Nephron progenitor cell (in vitro differentiated cells): ENCODE results near the gene SRRM1.
"Not testable (repeated sequence)": the region's sequence is repeated elsewhere in the genome, so short reads cannot be mapped to it uniquely, and the experiment has no call there.

Experiments used
- DNase-seq: peaks from one replicate; pipeline ENCODE4 v3.0.0; 2021
- H3K27ac Mint-ChIP-seq: 2 replicates; pipeline ENCODE4 v1.8.0; 2021; ENCODE audit warnings: mild to moderate bottlenecking, moderate library complexity, mixed read lengths
- H3K27me3 Mint-ChIP-seq: 2 replicates; pipeline ENCODE4 v1.8.0; 2021; ENCODE audit warnings: mild to moderate bottlenecking, low read depth, mixed read lengths; ENCODE audit not compliant: poor library complexity
- H3K36me3 Mint-ChIP-seq: 2 replicates; pipeline ENCODE4 v1.8.0; 2021; ENCODE audit warnings: low read depth, mixed read lengths
- H3K4me1 Mint-ChIP-seq: 2 replicates; pipeline ENCODE4 v1.8.0; 2021; ENCODE audit warnings: mixed read lengths
- H3K4me3 Mint-ChIP-seq: 2 replicates; pipeline ENCODE4 v1.8.0; 2021; ENCODE audit warnings: mild to moderate bottlenecking, moderate library complexity, mixed read lengths
- H3K9me3 Mint-ChIP-seq: 2 replicates; pipeline ENCODE4 v1.8.0; 2021; ENCODE audit warnings: mild to moderate bottlenecking, moderate library complexity, mixed read lengths
- CTCF ChIP-seq: fragments of 200-600 bp; sonication (generic); IDR thresholded peaks from 2 replicates; pipeline ENCODE4 v1.5.0; 2021; ENCODE audit warnings: antibody characterized with exemption

The SRRM1 gene

GRCh38 chr1:24699628-24700027, 56.5 kb downstream of the SRRM1 start:
- H3K27ac Mint-ChIP-seq, result no peak overlapping the region
- TF ChIP-seq CTCF, result no peak
- H3K9me3 Mint-ChIP-seq, result peaks cover 5% of the 10 kb centered on the region
- peaks cover 15% of the 10 kb centered on the region for H3K27me3 Mint-ChIP-seq
- no peak for DNase-seq
- H3K36me3 Mint-ChIP-seq, result no peaks in the 10 kb centered on the region
- H3K4me1 Mint-ChIP-seq, result peaks cover 28% of the 10 kb centered on the region
- no peak overlapping the region for H3K4me3 Mint-ChIP-seq

GRCh38 chr1:24702511-24703293, 59.6 kb downstream of the SRRM1 start:
- Mint-ChIP-seq H3K36me3 (no peaks in the 10 kb centered on the region), H3K4me1 (peaks cover 37% of the 10 kb centered on the region), H3K9me3 (no peaks in the 10 kb centered on the region), H3K27ac (no peak overlapping the region), H3K4me3 (no peak overlapping the region), H3K27me3 (peaks cover 17% of the 10 kb centered on the region)
- no peak for DNase-seq
- no peak for TF ChIP-seq CTCF

- DNase-seq, result no peak
- Mint-ChIP-seq H3K36me3 (no peaks in the 10 kb centered on the region), H3K27me3 (peaks cover 17% of the 10 kb centered on the region), H3K9me3 (no peaks in the 10 kb centered on the region), H3K4me3 (peak overlapping the region; percentile 3), H3K4me1 (peaks cover 37% of the 10 kb centered on the region), H3K27ac (peak overlapping the region; percentile 69)
- no peak for TF ChIP-seq CTCF
Observed at GRCh38 chr1:24704411-24705259, 61.5 kb downstream of the SRRM1 start.

GRCh38 chr1:24705260-24706073, 62.4 kb downstream of the SRRM1 start:
- H3K36me3 Mint-ChIP-seq, result no peaks in the 10 kb centered on the region
- no peak for TF ChIP-seq CTCF
- H3K27me3 Mint-ChIP-seq, result peaks cover 13% of the 10 kb centered on the region
- peak overlapping the region; percentile 65 for H3K27ac Mint-ChIP-seq
- DNase-seq, result peak; percentile 69
- H3K9me3 Mint-ChIP-seq, result no peaks in the 10 kb centered on the region
- peaks cover 37% of the 10 kb centered on the region for H3K4me1 Mint-ChIP-seq
- H3K4me3 Mint-ChIP-seq, result peak overlapping the region; percentile 3

GRCh38 chr1:24706074-24706389, 62.9 kb downstream of the SRRM1 start:
- H3K4me1 Mint-ChIP-seq, result peaks cover 37% of the 10 kb centered on the region

GRCh38 chr1:24707687-24708086, 64.6 kb downstream of the SRRM1 start:
- DNase-seq, result no peak
- Mint-ChIP-seq H3K9me3 (no peaks in the 10 kb centered on the region), H3K36me3 (no peaks in the 10 kb centered on the region), H3K4me3 (no peak overlapping the region), H3K4me1 (peaks cover 31% of the 10 kb centered on the region), H3K27ac (no peak overlapping the region), H3K27me3 (peaks cover 17% of the 10 kb centered on the region)
- TF ChIP-seq CTCF, result no peak

More at GRCh38 chr1:24706074-24706389, 62.9 kb downstream of the SRRM1 start:
- not testable (repeated sequence) for H3K4me3 Mint-ChIP-seq, DNase-seq, H3K27ac Mint-ChIP-seq, H3K9me3 Mint-ChIP-seq, H3K36me3 Mint-ChIP-seq
- peaks cover 15% of the 10 kb centered on the region for H3K27me3 Mint-ChIP-seq
